A549 treated with Mapracorat at 1 μM for 4 hours (cell line): ENCODE results near the gene FIBIN. TPM values are rescaled to one million over a fixed set of nuclear protein-coding genes. Genes with fewer than 3 reads are reported as not detected.

ENCODE experiments used
- total RNA-seq: library from RNA; stranded (reverse); fragments of 200-300 nt; extraction: Qiagen RNA extraction; gene quantifications from 5 replicates; pipeline ENCODE4 v1.2.3, GENCODE V29; 2022

Gene FIBIN
- total RNA-seq, result not detected in 5 replicates

DNA sequence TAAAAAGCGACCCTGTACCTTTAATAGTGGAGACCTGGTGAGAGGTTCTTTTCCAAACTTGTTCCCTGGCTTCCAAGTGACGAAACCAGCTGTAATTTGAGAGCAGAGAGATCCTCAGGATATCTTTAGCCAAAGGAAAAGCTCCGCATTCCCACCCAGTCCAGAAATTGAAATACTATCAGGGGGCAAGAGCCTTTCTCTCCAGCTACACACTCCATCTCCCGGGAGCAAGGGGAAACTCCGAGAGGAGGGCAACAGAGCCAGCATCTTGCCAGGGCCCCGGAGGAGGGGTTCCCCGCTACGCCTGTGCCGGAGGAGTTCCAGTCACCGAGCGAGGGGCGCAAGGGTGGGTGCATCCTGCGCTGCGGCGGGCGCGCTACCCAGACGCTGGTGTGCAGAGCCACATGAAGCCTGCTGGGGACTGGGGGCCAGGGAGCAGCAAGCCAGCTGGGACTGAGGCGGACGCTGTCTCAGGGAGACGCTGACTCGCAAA is at the start of gene FIBIN:
FIBIN (plus strand) TSS at position 148 of the 493 bp plus-strand sequence. CDS start 415 bp downstream, outside the sequence.

GRCh38 chr11:27040302-27041115 is 46.6 kb downstream of the FIBIN start, which contains the start of gene BBOX1:
BBOX1 (plus strand) TSS chr11:27040815; CDS start chr11:27055431, 14,616 bp downstream.

Other genes starting within 250 kb of the FIBIN start
- gene BBOX1, start 46.7 kb downstream of the FIBIN start, total RNA-seq, result not detected in 5 replicates